T-cell (primary cell): ENCODE results near the gene GMPPA. TPM values are rescaled to one million over a fixed set of nuclear protein-coding genes. Genes with fewer than 3 reads are reported as not detected.

Experiments
- ATAC-seq, 4 experiments: fragments of 200-7000 bp in 3 of 4; fragments of 150-1000 bp in 1 of 4; cut with Tn5 transposase; replicated peaks in 1 of 4; 1 replicate in 3 of 4; 2 replicates in 1 of 4; pipeline ENCODE4 v1.10.0; 2021; ENCODE audit warnings: moderate library complexity in 3 of 4, mild to moderate bottlenecking in 2 of 4, moderate number of reproducible peaks in 1 of 4
- CTCF ChIA-PET, 2 donors: fragments of 300-600 bp; sonication (Branson Sonifier 250); formaldehyde crosslinking; loops; one replicate each; lab custom pipeline; 2022; ENCODE audit warnings: antibody characterized with exemption in 2 of 2; lab: Charles Lee
- POLR2A ChIA-PET, 2 donors: fragments of 300-600 bp; sonication (Branson Sonifier 250); formaldehyde crosslinking; loops; one replicate each; lab custom pipeline; 2022; ENCODE audit warnings: antibody characterized with exemption in 2 of 2; lab: Charles Lee
- DNase-seq, 35 experiments: peaks; one replicate each; pipeline versions ENCODE4 v3.0.0 to v3.0.0-alpha.2; 2013 to 2023
- H3K27ac ChIP-seq: one replicate; pipeline ENCODE4 v1.5.1; 2013; ENCODE audit warnings: low read length
- H3K27me3 ChIP-seq, 2 experiments: replicated peaks in 1 of 2; 1 replicate in 1 of 2; 2 replicates in 1 of 2; pipeline versions ENCODE4 v1.6.1 to v1.7.0; 2013; ENCODE audit warnings: low read length in 1 of 2, mixed read lengths in 1 of 2; ENCODE audit not compliant: control insufficient read depth in 2 of 2, insufficient read depth in 2 of 2; ENCODE audit errors: extremely low read depth in 1 of 2
- H3K36me3 ChIP-seq, 2 donors: 1 replicate in 1 of 2; 2 replicates in 1 of 2; pipeline versions ENCODE4 v1.6.1 to v1.7.0; 2013; ENCODE audit warnings: low read length in 1 of 2; ENCODE audit not compliant: control insufficient read depth in 2 of 2, insufficient read depth in 1 of 2; ENCODE audit errors: extremely low read depth in 1 of 2
- H3K4me1 ChIP-seq, 2 experiments: 1 replicate in 1 of 2; 2 replicates in 1 of 2; pipeline versions ENCODE4 v1.6.1 to v1.7.0; 2013; ENCODE audit warnings: low read length in 2 of 2, mixed read lengths in 1 of 2; ENCODE audit not compliant: insufficient read depth in 2 of 2, control insufficient read depth in 1 of 2; ENCODE audit errors: extremely low read depth in 1 of 2
- H3K4me3 ChIP-seq, 2 donors: 1 replicate in 1 of 2; 2 replicates in 1 of 2; pipeline versions ENCODE4 v1.5.1 to v1.7.0; 2013; ENCODE audit warnings: mild to moderate bottlenecking in 2 of 2, low read length in 1 of 2, moderate library complexity in 1 of 2; ENCODE audit not compliant: control insufficient read depth in 1 of 2; ENCODE audit errors: extremely low read depth in 1 of 2
- H3K9me3 ChIP-seq: 2 replicates; pipeline ENCODE4 v1.7.0; 2013
- H3K27ac Mint-ChIP-seq, 2 donors: one replicate each; pipeline ENCODE4 v1.8.0; 2020 to 2021; ENCODE audit warnings: mild to moderate bottlenecking in 2 of 2, mixed read lengths in 2 of 2
- H3K27me3 Mint-ChIP-seq, 2 donors: one replicate each; pipeline ENCODE4 v1.8.0; 2021 to 2022; ENCODE audit warnings: mixed read lengths in 2 of 2
- H3K36me3 Mint-ChIP-seq: one replicate; pipeline ENCODE4 v1.8.0; 2021; ENCODE audit warnings: mixed read lengths
- H3K4me1 Mint-ChIP-seq, 3 donors: one replicate each; pipeline ENCODE4 v1.8.0; 2020 to 2022; ENCODE audit warnings: mixed read lengths in 3 of 3, mild to moderate bottlenecking in 1 of 3
- H3K4me3 Mint-ChIP-seq, 3 donors: one replicate each; pipeline ENCODE4 v1.8.0; 2020 to 2022; ENCODE audit warnings: mild to moderate bottlenecking in 3 of 3, mixed read lengths in 3 of 3, moderate library complexity in 3 of 3
- H3K9me3 Mint-ChIP-seq, 3 donors: one replicate each; pipeline ENCODE4 v1.8.0; 2020 to 2022; ENCODE audit warnings: mixed read lengths in 3 of 3
- WGBS: methylation state at CpG from one replicate; pipeline ENCODE4 v1.1.5; 2013; ENCODE audit warnings: missing lambda C conversion rate; ENCODE audit not compliant: insufficient coverage; 5-methylcytosine and 5-hydroxymethylcytosine counted together
- total RNA-seq, 35 experiments: library from RNA in 6 of 35; stranded (reverse) in 6 of 35; fragments of 120-200 nt in 1 of 35; gene quantifications; one replicate each; pipeline versions ENCODE4 v1.2.1 to v1.2.4 and lab custom pipeline; 2013 to 2026

The GMPPA gene
- total RNA-seq, 5 donors from 2014 or later (not counting 1 experiment from before 2014, with no cell fraction given), result 20.6 to 47.7 (median 41.3) TPM

- 81% methylated on average over 2 of the region's 2 CpGs for WGBS
- ATAC-seq (no peak), DNase-seq (no peak)
- Mint-ChIP-seq H3K4me1 (no peaks in the 10 kb centered on the region), H3K27ac (no peak overlapping the region), H3K4me3 (no peak overlapping the region), H3K27me3 (peaks cover 0 to 4% of the 10 kb centered on the region in 2 donors), H3K36me3 (peaks cover 6% of the 10 kb centered on the region), H3K9me3 (no peaks in the 10 kb centered on the region)
- H3K4me3 ChIP-seq, result no peak overlapping the region
- H3K9me3 ChIP-seq, result no peaks in the 10 kb centered on the region
- ChIA-PET CTCF (interaction anchor here in 1 of 2 donors (0.5 kb wide), 1 partner anchor 152 kb away, joined by 10 read pairs; no protein-coding TSS in a partner anchor), POLR2A (no interaction called here)
- H3K27me3 ChIP-seq, result peaks cover 0 to 20% of the 10 kb centered on the region in 2 experiments
- no peak overlapping the region for H3K27ac ChIP-seq
- H3K36me3 ChIP-seq, result no peaks in the 10 kb centered on the region
- H3K4me1 ChIP-seq, result no peaks in the 10 kb centered on the region
Measured at GRCh38 chr2:219467736-219468075, 31.0 kb upstream of the GMPPA start.

- no peaks in the 10 kb centered on the region for H3K9me3 ChIP-seq
- POLR2A ChIA-PET, result no interaction called here
- CTCF ChIA-PET, result no interaction called here
- H3K36me3 ChIP-seq, result peaks cover 0 to 3% of the 10 kb centered on the region in 2 donors
- no peaks in the 10 kb centered on the region for H3K9me3 Mint-ChIP-seq
- ATAC-seq (no peak), DNase-seq (no peak)
- peaks cover 0 to 4% of the 10 kb centered on the region in 2 donors for H3K27me3 Mint-ChIP-seq
- no peaks in the 10 kb centered on the region for H3K4me1 ChIP-seq
- H3K4me3 ChIP-seq, result no peak overlapping the region
- no peak overlapping the region for H3K27ac ChIP-seq
- WGBS, result 81% methylated on average over 17 of the region's 23 CpGs
- H3K4me1 Mint-ChIP-seq, result no peaks in the 10 kb centered on the region
- peaks cover 6% of the 10 kb centered on the region for H3K36me3 Mint-ChIP-seq
- peaks cover 0 to 29% of the 10 kb centered on the region in 2 experiments for H3K27me3 ChIP-seq
- H3K27ac Mint-ChIP-seq, result no peak overlapping the region
- no peak overlapping the region for H3K4me3 Mint-ChIP-seq
Measured at GRCh38 chr2:219468410-219469185, 30.1 kb upstream of the GMPPA start.

GRCh38 chr2:219469186-219469724 lies 29.4 kb upstream of the GMPPA start:
- no peak for DNase-seq
- H3K36me3 Mint-ChIP-seq, result peaks cover 9% of the 10 kb centered on the region
- Histone ChIP-seq H3K4me3 (no peak overlapping the region), H3K4me1 (no peaks in the 10 kb centered on the region), H3K27me3 (peaks cover 0 to 29% of the 10 kb centered on the region in 2 experiments), H3K36me3 (peaks cover 0 to 3% of the 10 kb centered on the region in 2 donors), H3K9me3 (no peaks in the 10 kb centered on the region), H3K27ac (no peak overlapping the region)
- ChIA-PET CTCF (no interaction called here), POLR2A (interaction anchor here in 1 of 2 donors (0.6 kb wide), 1 partner anchor 14 kb away, joined by 3 read pairs; no protein-coding TSS in a partner anchor)
- H3K27me3 Mint-ChIP-seq, result peaks cover 0 to 6% of the 10 kb centered on the region in 2 donors
- no peak for ATAC-seq
- no peak overlapping the region for H3K4me3 Mint-ChIP-seq
- H3K4me1 Mint-ChIP-seq, result no peaks in the 10 kb centered on the region
- WGBS, result 83% methylated on average over 7 of the region's 16 CpGs
- H3K9me3 Mint-ChIP-seq, result no peaks in the 10 kb centered on the region
- no peak overlapping the region for H3K27ac Mint-ChIP-seq

DNA sequence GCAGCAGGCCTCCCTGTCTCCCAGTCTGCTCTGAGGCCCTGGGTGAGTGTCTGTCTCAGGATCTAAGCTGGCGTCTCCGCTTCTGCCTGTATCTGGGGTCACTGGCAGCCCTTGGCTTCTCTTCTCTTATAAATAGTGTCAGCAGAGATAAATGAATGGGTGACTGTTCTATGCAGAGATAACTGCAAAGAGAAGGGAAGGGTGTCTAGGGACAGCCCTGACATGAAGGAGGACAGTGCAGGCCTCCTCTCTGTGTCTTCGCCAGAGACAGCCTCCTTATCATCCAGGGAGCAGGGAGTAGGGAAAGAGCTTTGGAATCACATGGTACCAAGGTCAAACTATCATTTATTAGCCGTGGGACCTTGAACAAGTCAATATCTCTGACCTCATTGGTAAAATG lies 28.3 kb upstream of the GMPPA start:
- no CpG with 5 or more reads among the region's 4 CpGs for WGBS
- ChIA-PET CTCF (no interaction called here), POLR2A (no interaction called here)
- Histone ChIP-seq H3K4me3 (no peak overlapping the region), H3K27me3 (peaks cover 0 to 34% of the 10 kb centered on the region in 2 experiments), H3K9me3 (no peaks in the 10 kb centered on the region), H3K4me1 (no peaks in the 10 kb centered on the region), H3K27ac (no peak overlapping the region), H3K36me3 (peaks cover 0 to 3% of the 10 kb centered on the region in 2 donors)
- Mint-ChIP-seq H3K27ac (no peak overlapping the region), H3K9me3 (no peaks in the 10 kb centered on the region), H3K27me3 (peaks cover 0 to 6% of the 10 kb centered on the region in 2 donors), H3K4me1 (no peaks in the 10 kb centered on the region), H3K4me3 (no peak overlapping the region), H3K36me3 (peaks cover 9% of the 10 kb centered on the region)
- no peak for DNase-seq
- no peak for ATAC-seq

DNA sequence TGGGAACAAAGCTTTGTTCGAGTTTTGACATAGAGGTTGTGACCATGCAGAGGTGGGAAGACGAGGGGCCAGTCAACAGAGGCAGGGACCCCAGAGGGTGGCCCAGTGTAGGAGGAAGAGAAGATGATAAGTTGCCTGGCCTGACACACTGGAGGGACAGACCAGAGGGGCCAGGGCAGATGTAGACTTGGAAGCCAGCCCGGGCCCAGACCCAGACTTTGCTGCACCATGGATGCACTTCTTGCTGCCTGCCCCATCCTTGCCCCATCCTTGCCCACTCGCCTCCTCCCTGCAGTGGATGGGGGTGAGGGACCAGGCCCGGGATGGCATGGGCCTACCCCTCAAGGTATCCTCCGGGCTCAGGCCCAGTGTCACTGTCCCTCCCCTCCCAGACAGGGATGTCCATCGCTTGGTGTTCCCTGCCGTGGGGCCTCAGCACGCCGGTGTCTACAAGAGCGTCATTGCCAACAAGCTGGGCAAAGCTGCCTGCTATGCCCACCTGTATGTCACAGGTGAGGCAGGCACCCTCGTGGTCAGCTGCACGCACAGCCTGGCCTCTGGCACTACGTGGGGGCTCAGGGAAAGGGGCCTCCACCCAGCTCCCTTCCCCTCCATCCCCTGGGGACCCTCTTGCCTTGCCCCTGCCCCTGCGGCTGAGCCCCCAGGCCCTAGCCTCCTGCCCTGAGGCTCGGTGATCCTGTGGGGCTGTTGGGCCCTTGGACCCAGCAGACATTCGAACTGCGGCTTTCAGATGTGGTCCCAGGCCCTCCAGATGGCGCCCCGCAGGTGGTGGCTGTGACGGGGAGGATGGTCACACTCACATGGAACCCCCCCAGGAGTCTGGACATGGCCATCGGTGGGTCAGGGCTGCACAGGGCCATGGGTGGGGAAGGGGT lies 27.0 kb upstream of the GMPPA start:
- Histone ChIP-seq H3K27me3 (peaks cover 0 to 41% of the 10 kb centered on the region in 2 experiments), H3K4me3 (no peak overlapping the region)
- no peak overlapping the region for H3K27ac Mint-ChIP-seq

GRCh38 chr2:219472629-219473187 lies 26.0 kb upstream of the GMPPA start:
- no peak for DNase-seq
- H3K27ac Mint-ChIP-seq, result no peak overlapping the region
- CTCF ChIA-PET, result interaction anchor here in 1 of 2 donors (0.7 kb wide), 1 partner anchor 628 kb away, joined by 3 read pairs; no protein-coding TSS in a partner anchor

More for the DNA sequence above, 27.0 kb upstream of the GMPPA start:
- H3K9me3 Mint-ChIP-seq, result no peaks in the 10 kb centered on the region
- CTCF ChIA-PET, result no interaction called here
- no peak overlapping the region for H3K4me3 Mint-ChIP-seq
- H3K9me3 ChIP-seq, result no peaks in the 10 kb centered on the region
- peaks cover 9% of the 10 kb centered on the region for H3K36me3 Mint-ChIP-seq
- peaks cover 0 to 3% of the 10 kb centered on the region in 2 donors for H3K36me3 ChIP-seq
- peaks cover 0 to 11% of the 10 kb centered on the region in 2 donors for H3K27me3 Mint-ChIP-seq
- 84% methylated on average over 18 of the region's 22 CpGs for WGBS
- ATAC-seq, result no peak
- DNase-seq, result no peak
- no peak overlapping the region for H3K27ac ChIP-seq
- POLR2A ChIA-PET, result no interaction called here
- H3K4me1 ChIP-seq, result no peaks in the 10 kb centered on the region
- peaks cover 4 to 5% (median 4%) of the 10 kb centered on the region in 3 donors for H3K4me1 Mint-ChIP-seq

More at GRCh38 chr2:219472629-219473187, 26.0 kb upstream of the GMPPA start:
- POLR2A ChIA-PET, result no interaction called here
- Mint-ChIP-seq H3K36me3 (peaks cover 9% of the 10 kb centered on the region), H3K27me3 (peaks cover 0 to 11% of the 10 kb centered on the region in 2 donors), H3K4me1 (peaks cover 4 to 5% (median 4%) of the 10 kb centered on the region in 3 donors), H3K4me3 (no peak overlapping the region), H3K9me3 (no peaks in the 10 kb centered on the region)
- no peak overlapping the region for H3K27ac ChIP-seq
- H3K27me3 ChIP-seq, result peaks cover 0 to 51% of the 10 kb centered on the region in 2 experiments
- no peak for ATAC-seq
- 92% methylated on average over 9 of the region's 12 CpGs for WGBS
- H3K4me1 ChIP-seq, result no peaks in the 10 kb centered on the region
- no peaks in the 10 kb centered on the region for H3K9me3 ChIP-seq
- H3K4me3 ChIP-seq, result no peak overlapping the region
- H3K36me3 ChIP-seq, result peaks cover 0 to 3% of the 10 kb centered on the region in 2 donors
